Measurements from ENCODE around the gene PRRX1. TPM values are rescaled to one million over a fixed set of nuclear protein-coding genes. Genes with fewer than 3 reads are reported as not detected.

The PRRX1 gene
- total and polyA plus RNA-seq, 12 donors = 23.0 to 113 (median 97.7) TPM

DNA sequence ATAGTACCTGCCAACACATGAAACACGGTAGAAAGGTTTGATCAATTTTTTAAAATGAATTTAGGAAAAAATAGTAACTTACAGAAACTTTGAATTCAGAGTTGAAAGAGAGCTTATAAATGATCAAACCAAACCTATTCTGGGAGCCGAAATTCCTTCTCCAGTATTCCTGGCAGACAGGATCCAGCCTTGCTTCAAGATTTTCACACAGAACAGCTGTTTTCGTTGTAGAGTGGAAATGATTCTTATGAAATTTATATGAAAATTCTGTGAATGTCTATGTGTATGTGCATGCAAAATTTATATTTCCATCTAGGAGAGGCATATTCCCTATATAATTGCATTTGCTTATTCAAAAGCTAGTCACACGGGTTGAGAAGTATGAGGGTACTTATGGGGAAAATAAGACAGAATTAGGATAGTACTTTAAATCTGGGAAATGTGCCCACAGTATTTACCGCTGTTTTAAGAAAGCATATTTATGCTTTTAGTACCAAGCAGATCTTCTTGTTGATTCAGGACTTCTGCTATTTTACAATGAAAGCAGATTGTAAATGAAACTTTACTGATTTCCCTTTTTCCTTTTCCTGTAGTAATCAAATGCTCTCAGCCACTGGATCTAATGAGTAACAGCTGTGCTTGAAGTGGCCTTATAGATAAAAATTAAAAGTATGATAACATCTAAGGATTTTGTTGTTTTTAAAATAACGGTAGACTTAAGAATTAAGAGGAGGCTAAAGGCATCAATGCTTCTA is 30.4 kb downstream of the PRRX1 start:
- DNase-seq = no peak
- intact Hi-C loops (cut with DNase I) = loop anchor here in 1 of 10 donors (5.0 kb wide), 1 partner anchor 38 kb away; no protein-coding TSS in a partner anchor
- Histone ChIP-seq H3K27me3 (no peaks in the 10 kb centered on the region), H3K27ac (peak overlapping the region in 8 of 10 donors; percentile 26 to 81 (median 49)), H3K4me3 (no peak overlapping the region), H3K4me1 (peaks cover 7 to 85% (median 72%) of the 10 kb centered on the region in 9 donors), H3K36me3 (no peaks in the 10 kb centered on the region), H3K9me3 (no peaks in the 10 kb centered on the region)
- TF ChIP-seq, protein P1, sequence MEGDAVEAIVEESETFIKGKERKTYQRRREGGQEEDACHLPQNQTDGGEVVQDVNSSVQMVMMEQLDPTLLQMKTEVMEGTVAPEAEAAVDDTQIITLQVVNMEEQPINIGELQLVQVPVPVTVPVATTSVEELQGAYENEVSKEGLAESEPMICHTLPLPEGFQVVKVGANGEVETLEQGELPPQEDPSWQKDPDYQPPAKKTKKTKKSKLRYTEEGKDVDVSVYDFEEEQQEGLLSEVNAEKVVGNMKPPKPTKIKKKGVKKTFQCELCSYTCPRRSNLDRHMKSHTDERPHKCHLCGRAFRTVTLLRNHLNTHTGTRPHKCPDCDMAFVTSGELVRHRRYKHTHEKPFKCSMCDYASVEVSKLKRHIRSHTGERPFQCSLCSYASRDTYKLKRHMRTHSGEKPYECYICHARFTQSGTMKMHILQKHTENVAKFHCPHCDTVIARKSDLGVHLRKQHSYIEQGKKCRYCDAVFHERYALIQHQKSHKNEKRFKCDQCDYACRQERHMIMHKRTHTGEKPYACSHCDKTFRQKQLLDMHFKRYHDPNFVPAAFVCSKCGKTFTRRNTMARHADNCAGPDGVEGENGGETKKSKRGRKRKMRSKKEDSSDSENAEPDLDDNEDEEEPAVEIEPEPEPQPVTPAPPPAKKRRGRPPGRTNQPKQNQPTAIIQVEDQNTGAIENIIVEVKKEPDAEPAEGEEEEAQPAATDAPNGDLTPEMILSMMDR (IDR thresholded peaks at IDR 0.05) = no peak
- 53 to 59% methylated on average over 6 of the region's 6 CpGs for WGBS, 2 donors
- no peak for ATAC-seq

DNA sequence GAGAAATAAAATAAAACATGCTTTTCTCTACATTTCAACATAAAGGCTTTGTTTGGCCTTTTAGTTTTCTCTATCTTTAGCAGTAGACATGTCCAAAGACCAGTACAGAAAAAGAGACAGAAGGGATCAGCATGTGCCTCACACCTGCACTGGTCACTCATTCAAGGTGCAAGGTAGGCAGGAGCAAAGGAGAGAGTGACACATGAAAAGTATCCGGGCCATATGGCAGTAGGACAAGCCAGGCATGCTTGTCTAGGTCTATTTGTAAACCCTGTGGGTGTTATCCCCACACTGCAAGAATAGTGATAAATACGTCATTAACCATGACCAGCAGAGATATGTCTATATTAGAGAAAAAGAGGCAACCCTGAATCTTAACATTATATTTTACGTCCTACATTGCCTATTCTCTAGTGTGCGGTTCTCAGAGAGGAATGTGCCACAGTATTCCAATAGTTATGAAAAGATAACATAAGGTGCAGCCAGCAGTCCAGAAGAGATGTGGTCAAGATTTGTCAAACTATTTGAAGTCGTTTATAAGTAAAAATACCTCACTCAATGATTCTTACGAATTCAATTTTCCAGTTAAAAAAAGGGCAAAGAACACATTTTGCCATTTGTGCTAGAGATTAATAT is 32.1 kb downstream of the PRRX1 start:
- no peak overlapping the region for H3K4me3 ChIP-seq
- no peaks in the 10 kb centered on the region for H3K9me3 ChIP-seq
- intact Hi-C loops (cut with DNase I) = no loop called here
- ATAC-seq (peak in 2 of 8 donors; percentile 6 to 24), DNase-seq (no peak)
- no peaks in the 10 kb centered on the region for H3K27me3 ChIP-seq
- peaks cover 14 to 95% (median 85%) of the 10 kb centered on the region in 9 donors for H3K4me1 ChIP-seq
- WGBS, 2 donors = 61 to 64% methylated on average over 6 of the region's 6 CpGs
- TF ChIP-seq, protein P1 (IDR thresholded peaks at IDR 0.05) = no peak
- H3K36me3 ChIP-seq = no peaks in the 10 kb centered on the region
- peak overlapping the region in 9 of 10 donors; percentile 45 to 84 (median 64) for H3K27ac ChIP-seq

DNA sequence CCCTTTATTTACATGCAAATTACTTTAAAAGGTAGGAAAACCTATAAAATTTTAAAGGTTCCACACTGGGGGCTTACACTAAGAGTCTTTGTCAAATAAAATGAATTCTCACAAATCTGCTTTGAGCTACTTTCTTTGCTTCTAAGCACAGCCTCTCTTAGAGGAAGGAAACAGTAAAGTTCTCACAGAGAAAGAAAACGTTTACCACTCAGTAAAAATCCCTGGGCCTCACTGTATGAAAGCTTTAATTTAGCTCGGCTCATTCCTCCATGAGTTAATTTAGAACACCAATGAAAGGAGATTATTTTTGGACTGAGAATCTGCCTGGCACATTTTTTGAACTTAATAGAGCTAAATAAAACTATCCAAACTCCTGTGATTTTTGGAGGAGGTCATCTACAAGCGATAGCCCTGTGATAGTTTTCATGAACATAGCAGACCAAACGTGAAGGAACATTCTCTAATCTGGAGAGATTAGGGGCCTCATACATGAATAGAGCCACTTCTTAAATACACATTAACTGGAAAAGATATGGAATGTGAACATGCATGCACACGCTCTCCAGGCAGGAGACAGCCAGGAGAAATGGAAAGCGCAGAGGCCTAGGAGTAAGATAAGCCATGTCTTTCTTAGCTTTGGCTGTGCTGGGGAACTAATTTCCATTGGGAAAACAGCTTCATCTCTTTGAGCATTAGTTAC is 32.8 kb downstream of the PRRX1 start:
- WGBS, 2 donors = 12 to 25% methylated on average over 6 of the region's 6 CpGs
- Histone ChIP-seq H3K27me3 (no peaks in the 10 kb centered on the region), H3K27ac (peak overlapping the region in 9 of 10 donors; percentile 45 to 84 (median 64)), H3K9me3 (no peaks in the 10 kb centered on the region), H3K36me3 (no peaks in the 10 kb centered on the region), H3K4me1 (peaks cover 14 to 95% (median 83%) of the 10 kb centered on the region in 9 donors), H3K4me3 (no peak overlapping the region)
- TF ChIP-seq, protein P1 (IDR thresholded peaks at IDR 0.05) = no peak
- no peak for DNase-seq
- peak in 1 of 8 donors; percentile 38 for ATAC-seq
- intact Hi-C loops (cut with DNase I) = no loop called here

DNA sequence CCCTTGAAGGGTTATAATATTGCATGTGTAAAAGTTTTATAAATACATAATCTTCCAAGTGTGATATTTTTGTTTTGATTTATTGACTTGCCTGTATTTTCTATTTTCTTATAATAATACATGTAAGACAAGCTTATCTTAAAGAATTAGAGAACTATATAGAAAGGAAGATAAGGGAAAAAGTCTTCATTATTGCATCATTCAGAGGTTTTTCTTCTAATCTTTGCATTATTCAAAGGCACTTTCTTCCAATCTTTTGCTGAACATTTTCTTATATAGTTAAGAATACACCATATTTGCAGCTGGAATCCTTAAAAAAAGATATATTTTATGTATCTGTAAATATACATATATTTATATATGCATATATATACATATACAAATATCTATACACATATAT is 33.4 kb downstream of the PRRX1 start:
- DNase-seq = no peak
- intact Hi-C loops (cut with DNase I) = no loop called here
- peak overlapping the region in 8 of 10 donors; percentile 45 to 84 (median 64) for H3K27ac ChIP-seq
- no peak for ATAC-seq
- H3K4me1 ChIP-seq = peaks cover 14 to 90% (median 77%) of the 10 kb centered on the region in 9 donors
- no peaks in the 10 kb centered on the region for H3K9me3 ChIP-seq
- H3K36me3 ChIP-seq = no peaks in the 10 kb centered on the region
- TF ChIP-seq, protein P1 (IDR thresholded peaks at IDR 0.05) = no peak
- no peak overlapping the region for H3K4me3 ChIP-seq
- H3K27me3 ChIP-seq = no peaks in the 10 kb centered on the region

All from heart right ventricle (tissue), 16 donors.